Activated B cell treated with CpG ODN at 0.5 μM for 24 hours (primary cell): Measurements from ENCODE around the gene MED16. TPM values are rescaled to one million over a fixed set of nuclear protein-coding genes. Genes with fewer than 3 reads are reported as not detected.

ENCODE experiments used
- ATAC-seq: fragments of 200-7000 bp; cut with Tn5 transposase; one replicate; pipeline ENCODE4 v1.10.0; 2021; ENCODE audit warnings: low read depth, mild to moderate bottlenecking, moderate library complexity
- CTCF ChIA-PET: fragments of 350-600 bp; sonication (Branson Sonifier 250); formaldehyde crosslinking; loops from one replicate; lab custom pipeline; 2021; ENCODE audit warnings: antibody characterized with exemption; lab: Charles Lee
- POLR2A ChIA-PET: fragments of 350-600 bp; sonication (Branson Sonifier 250); formaldehyde crosslinking; loops from one replicate; lab custom pipeline; 2021; ENCODE audit warnings: antibody characterized with exemption; lab: Charles Lee
- DNase-seq: peaks from one replicate; pipeline ENCODE4 v3.0.0; 2022
- H3K27ac Mint-ChIP-seq: one replicate; pipeline ENCODE4 v1.8.0; 2020; ENCODE audit warnings: mixed read lengths
- H3K27me3 Mint-ChIP-seq: one replicate; pipeline ENCODE4 v1.8.0; 2021; ENCODE audit warnings: mixed read lengths
- H3K36me3 Mint-ChIP-seq: one replicate; pipeline ENCODE4 v1.8.0; 2021; ENCODE audit warnings: low read depth, mixed read lengths
- H3K4me1 Mint-ChIP-seq: one replicate; pipeline ENCODE4 v1.8.0; 2021; ENCODE audit warnings: mixed read lengths
- H3K4me3 Mint-ChIP-seq: one replicate; pipeline ENCODE4 v1.8.0; 2020; ENCODE audit warnings: mild to moderate bottlenecking, mixed read lengths
- H3K9me3 Mint-ChIP-seq: one replicate; pipeline ENCODE4 v1.8.0; 2020; ENCODE audit warnings: mixed read lengths
- CTCF ChIP-seq: fragments of 200-600 bp; IDR thresholded peaks from one replicate; pipeline ENCODE4 v1.8.0; 2022; ENCODE audit warnings: antibody characterized with exemption, mild to moderate bottlenecking
- intact Hi-C: fragments of 100-400 bp; cut with micrococcal nuclease; formaldehyde crosslinking; loops from one replicate; pipeline ENCODE4 v1.15.1; 2024
- total RNA-seq: library from RNA; stranded (reverse); gene quantifications from 2 replicates; pipeline ENCODE4 v1.2.3, GENCODE V29; 2022

The MED16 gene
- total RNA-seq, 1 donor from 2014 or later: 79.3 TPM

- Mint-ChIP-seq H3K27ac (no peak overlapping the region), H3K9me3 (no peaks in the 10 kb centered on the region), H3K4me3 (no peak overlapping the region), H3K36me3 (peaks cover 33% of the 10 kb centered on the region), H3K27me3 (no peaks in the 10 kb centered on the region), H3K4me1 (peaks cover 57% of the 10 kb centered on the region)
- TF ChIP-seq CTCF: no peak
- DNase-seq (no peak), ATAC-seq (no peak)
- intact Hi-C loops: no loop called here
- ChIA-PET POLR2A (interaction anchor here (9.8 kb wide), 1 partner anchor 8 kb away, joined by 213 read pairs; the partner anchor contains the start of genes MED16 and RNU6-9), CTCF (no interaction called here)
These were observed 10.3 kb upstream of the MED16 start for GRCh38 chr19:903266-903797.

GRCh38 chr19:902446-903226 lies 9.6 kb upstream of the MED16 start:
- ATAC-seq (no peak), DNase-seq (no peak)
- peaks cover 37% of the 10 kb centered on the region for H3K36me3 Mint-ChIP-seq
- no peaks in the 10 kb centered on the region for H3K9me3 Mint-ChIP-seq
- CTCF ChIA-PET: no interaction called here
- no peak for TF ChIP-seq CTCF
- no peak overlapping the region for H3K4me3 Mint-ChIP-seq
- no peaks in the 10 kb centered on the region for H3K27me3 Mint-ChIP-seq
- intact Hi-C loops: no loop called here
- peaks cover 51% of the 10 kb centered on the region for H3K4me1 Mint-ChIP-seq
- peak overlapping the region; percentile 46 for H3K27ac Mint-ChIP-seq
- POLR2A ChIA-PET: interaction anchor here (0.6 to 9.8 kb wide), 3 partner anchors 7 to 43 kb away, joined by 4 to 213 read pairs (median 4); partner anchors contain the start of genes CFD, MED16 and RNU6-9

- Mint-ChIP-seq H3K4me1 (peaks cover 45% of the 10 kb centered on the region), H3K27ac (no peak overlapping the region), H3K36me3 (peaks cover 40% of the 10 kb centered on the region), H3K27me3 (no peaks in the 10 kb centered on the region), H3K4me3 (no peak overlapping the region), H3K9me3 (no peaks in the 10 kb centered on the region)
- ATAC-seq: no peak
- ChIA-PET POLR2A (interaction anchor here (0.6 to 9.8 kb wide), 4 partner anchors 6 to 370 kb away, joined by 4 to 213 read pairs (median 4); partner anchors contain the start of genes CFD, MED16 and RNU6-9), CTCF (no interaction called here)
- no peak for TF ChIP-seq CTCF
- DNase-seq: no peak
- intact Hi-C loops: no loop called here
These were observed 9.0 kb upstream of the MED16 start for GRCh38 chr19:902093-902370.

- no peaks in the 10 kb centered on the region for H3K27me3 Mint-ChIP-seq
- ATAC-seq (no peak), DNase-seq (no peak)
- no peak overlapping the region for H3K27ac Mint-ChIP-seq
- H3K4me1 Mint-ChIP-seq: peaks cover 39% of the 10 kb centered on the region
- ChIA-PET CTCF (interaction anchor here (1.0 kb wide), 1 partner anchor 38 kb away, joined by 4 read pairs; no protein-coding TSS in a partner anchor), POLR2A (interaction anchor here (0.6 to 9.8 kb wide), 4 partner anchors 6 to 370 kb away, joined by 4 to 213 read pairs (median 4); partner anchors contain the start of genes CFD, MED16 and RNU6-9)
- peaks cover 46% of the 10 kb centered on the region for H3K36me3 Mint-ChIP-seq
- no peaks in the 10 kb centered on the region for H3K9me3 Mint-ChIP-seq
- H3K4me3 Mint-ChIP-seq: no peak overlapping the region
- intact Hi-C loops: no loop called here
- no peak for TF ChIP-seq CTCF
These were observed 8.5 kb upstream of the MED16 start for GRCh38 chr19:901216-902092.
